Measurements from ENCODE around the gene LTA4H.

LTA4H gene

DNA sequence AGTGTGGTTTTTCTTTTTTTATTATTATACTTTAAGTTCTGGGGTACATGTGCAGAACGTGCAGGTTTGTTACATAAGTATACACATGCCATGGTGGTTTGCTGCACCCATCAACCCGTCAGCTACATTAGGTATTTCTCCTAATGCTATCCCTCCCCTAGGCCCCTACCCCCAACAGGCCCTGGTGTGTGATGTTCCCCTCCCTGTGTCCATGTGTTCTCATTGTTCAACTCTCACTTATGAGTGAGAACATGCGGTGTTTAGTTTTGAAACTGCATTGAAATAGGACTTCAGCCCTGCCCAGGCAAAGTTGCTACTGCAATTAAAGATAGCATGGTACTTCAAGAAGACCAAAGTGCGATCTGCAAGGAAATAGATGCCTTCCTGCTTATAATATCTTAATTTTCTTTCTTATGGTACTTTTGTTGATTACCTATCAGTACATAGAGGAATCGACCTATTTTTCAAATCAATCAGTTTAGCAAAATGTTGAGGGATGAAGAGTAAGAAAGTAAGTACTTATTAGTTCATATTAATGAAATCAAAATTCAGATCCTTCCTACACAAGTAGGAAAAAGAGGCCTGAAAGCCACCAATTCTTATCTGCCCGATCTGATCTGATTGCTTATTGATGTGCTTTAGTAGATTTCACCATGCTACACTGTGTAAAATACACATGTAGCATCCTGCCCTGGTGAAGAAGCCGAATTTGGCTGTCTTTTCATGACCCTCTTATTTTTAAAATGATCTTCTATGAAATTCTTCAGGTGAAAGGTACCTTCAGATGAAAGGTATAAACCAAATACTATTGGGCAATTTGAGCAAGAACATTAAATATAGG is 1.6 kb downstream of the LTA4H start:
- no peak for DNase-seq

DNA sequence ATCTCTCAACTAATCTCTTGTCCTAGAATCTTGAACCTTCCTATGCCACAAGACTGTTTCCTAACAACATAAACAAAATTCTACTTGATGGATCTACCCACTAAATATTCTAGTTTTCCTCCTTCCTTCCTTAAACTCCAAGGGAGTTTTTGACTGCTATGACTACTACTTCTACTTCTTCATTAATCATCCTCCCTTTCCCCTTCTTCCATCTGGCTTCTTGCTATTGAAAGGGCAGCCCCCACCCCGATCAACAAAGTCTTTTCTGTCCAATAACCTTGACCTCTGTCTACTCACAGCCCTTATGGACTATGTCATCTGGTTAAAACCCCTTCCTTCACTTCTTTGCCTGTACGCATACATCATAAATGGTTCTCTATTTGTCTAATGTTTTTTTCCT is 5.6 kb downstream of the LTA4H start:
- no peak for DNase-seq

DNA sequence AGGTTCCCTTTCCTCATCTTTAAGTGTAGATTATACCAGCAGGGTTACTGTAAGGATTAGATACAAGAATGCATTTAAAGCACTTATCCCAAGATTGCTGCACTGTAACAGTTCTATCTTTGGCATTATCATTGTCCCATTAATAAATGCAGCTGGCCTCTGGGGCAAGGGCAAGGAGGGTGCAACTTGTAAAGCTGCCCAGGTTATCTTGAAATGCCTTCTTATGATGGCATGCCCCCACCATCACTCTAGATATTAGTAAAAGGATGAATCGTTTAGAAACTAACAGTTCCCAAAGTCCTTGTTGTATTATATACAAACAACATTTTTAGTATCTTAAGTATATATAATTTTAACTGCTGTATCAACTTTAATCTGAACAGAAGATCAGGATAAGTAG is 6.8 kb downstream of the LTA4H start:
- DNase-seq = no peak

DNA sequence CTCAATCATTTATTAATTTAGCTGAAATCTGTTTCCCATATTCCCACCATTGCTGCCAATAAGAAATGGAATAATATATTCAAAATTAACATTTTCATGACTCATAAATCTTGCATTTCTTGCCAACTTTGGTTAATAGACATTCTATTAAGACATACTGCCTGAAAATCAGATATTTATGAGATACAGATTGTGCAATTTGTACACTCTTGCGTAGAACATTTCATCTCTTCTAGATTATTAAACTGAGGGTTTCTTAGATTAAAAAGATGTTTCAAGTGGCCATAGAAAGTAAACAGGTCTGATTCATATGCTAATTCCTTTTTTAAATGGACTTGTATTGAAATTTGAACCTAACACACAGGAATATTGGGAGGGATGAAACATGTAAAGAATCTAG is 9.1 kb downstream of the LTA4H start:
- no peak for DNase-seq

DNA sequence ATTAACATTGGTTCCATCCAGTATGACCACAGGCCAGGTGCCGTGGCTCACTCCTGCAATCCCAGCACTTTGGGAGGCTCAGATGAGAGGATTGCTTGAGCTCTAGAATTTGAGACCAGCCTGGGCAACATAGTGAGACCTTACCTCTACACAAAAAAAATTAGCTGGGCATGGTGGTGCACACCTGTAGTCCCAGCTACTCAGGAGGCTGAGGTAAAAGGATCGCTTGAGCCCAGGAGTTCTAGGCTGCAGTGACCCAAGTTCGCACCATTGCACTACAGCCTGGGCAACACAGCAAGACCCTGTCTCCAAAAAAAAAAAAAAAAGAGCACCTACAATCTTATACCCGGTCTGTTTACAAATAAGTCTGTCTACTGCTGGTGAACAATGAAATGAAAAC is 9.9 kb downstream of the LTA4H start:
- no peak for DNase-seq

DNA sequence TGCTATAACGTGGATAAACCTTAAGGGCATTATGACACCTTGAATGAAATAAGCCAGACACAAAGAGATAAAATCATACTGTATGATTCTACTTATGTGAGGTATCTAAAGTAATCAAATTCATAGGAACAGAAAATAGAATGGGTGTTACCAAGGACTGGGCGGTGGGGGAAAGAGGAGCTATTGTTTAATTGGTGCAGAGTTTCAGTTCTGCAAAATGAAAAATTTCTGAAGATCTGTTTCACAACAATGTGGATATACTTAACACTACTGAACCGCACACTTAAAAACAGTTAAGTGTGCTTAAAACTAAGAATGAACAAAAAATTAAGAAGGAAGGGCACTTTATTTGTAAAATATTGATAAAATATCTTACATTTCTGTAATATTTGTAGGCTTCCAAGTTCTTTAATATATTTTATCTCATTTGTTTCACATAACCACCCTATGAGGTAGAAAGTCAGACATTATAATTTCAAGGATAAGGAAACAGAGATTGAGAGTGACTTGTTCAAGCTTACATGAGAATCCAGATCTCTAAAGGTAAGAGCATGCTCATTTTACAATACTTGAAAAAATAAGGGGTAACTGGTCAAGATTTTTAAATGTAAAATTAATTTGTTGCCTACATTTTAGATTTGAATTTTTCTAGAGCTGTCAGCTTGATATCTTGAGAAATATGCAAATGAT is 14.9 kb downstream of the LTA4H start:
- no peak for DNase-seq

DNA sequence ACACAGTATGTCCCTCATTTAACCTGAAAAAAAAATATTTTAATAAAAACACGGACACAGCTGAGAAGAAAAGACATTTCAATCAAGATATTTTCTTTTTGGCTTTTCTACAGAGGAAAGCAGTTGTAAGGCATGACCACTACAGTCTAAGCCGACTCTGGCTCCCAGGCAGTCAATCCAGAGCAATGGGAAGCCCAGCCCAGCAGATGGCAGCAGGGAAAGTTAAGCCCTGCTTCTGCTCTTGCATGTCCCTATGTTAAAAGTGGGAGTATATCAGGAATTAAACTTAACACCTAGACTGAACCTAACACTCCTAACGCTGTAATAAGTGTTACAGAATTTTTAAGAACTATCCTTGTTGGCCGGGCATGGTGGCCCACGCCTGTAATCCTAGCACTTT is 19.7 kb downstream of the LTA4H start:
- DNase-seq = no peak

DNA sequence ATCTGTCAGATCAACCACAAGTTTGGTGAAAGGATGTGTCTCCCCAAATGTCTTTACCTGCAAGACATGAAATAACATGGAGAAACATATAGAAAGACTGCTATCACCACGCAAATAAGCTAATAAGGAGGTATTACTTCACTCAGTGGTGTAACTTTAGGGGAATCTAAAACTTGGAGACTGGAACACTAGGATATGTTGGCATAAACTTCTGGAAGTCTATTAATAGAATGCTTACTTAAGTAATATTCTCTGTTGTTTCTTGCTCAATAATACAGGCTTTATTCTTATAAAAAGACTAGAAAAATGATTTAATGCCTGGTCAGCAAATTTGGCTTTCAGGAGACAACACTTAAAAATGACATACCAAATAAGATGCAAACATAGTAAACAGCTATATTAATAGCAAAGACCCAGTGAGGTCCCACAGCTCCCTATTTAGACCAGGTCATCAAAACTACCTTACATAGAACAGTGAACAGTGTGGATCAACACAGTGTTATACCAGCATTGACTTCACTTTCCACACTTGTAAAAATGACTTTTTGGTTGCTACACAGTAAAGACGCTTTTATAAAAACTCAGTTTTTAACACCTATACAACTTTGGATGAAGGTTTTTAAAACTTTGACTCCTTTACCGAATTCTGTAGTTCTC is 20.3 kb downstream of the LTA4H start:
- DNase-seq = no peak

DNA sequence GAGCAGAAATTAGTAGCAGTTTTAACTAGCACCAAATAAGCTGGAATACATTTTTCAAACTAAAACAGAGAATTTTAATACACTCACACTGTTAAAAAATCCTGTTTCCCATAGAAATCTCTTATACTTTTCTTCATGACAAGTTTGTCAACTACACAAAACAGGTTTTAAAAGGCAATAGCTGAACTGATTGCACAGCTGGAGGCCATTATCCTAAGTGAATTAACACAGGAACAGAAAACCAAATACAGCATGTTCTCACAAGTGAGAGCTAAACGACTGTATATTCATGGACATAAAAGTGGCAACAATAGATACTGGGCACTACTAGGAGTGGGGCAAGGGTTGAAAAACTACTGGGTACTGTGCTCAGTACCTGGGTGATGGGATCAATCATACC is 27.7 kb downstream of the LTA4H start:
- no peak for DNase-seq

DNA sequence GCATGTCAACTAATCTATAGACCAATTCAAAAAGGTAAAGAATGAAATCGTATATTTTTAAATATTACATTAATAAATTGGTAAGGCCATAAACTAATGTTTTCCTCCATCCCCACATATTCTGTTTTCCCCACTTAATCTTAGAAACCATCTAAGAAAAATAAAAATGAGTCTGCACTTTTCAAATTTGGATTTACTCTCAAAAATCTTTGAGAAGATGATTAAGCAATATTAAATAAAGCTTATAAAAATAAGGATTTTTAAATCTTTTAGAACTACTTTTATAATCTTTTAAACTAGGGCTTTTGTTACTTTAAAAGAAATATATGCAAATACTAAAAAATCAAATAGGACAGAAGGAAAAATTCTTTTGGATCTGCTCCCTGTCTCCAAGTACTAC is 28.7 kb downstream of the LTA4H start:
- no peak for DNase-seq

DNA sequence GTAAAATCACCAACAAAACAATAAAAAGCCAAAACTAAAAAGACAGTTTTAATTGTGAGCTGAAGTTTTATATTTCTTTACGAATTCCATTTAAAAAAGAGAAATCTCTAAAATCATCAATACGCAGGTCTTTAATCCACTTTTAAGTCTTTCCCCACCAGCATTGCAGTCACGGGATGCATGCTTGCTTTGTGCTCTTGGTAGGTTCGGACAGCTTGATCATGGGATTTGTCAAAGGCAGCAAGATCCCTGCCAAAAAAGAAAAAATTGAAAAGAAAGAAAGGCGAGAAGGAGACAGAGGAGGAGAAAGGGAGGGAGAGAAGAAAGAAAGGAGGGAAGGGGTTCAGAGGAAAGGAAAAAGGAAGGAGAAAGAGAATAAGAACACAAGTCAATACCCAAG is 34.5 kb downstream of the LTA4H start:
- no peak for DNase-seq

DNA sequence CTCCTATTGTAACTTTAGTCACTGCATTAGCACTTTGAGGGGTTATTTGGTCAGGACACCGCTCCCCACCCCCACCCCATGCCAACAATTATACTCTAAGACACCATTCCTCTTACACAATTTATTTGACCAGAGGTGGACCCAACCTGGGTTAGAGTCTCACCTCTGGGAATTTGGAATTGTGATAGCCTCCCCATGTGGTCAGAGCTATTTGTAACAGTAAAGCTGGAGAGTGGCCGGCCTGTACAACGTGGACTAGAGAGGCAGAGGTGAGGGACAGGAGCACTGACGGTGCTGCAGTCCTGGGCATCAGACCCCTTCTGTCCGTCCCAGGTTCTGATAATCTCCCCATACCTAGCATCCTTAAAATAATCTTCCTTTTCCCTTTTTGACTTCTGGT is 35.9 kb downstream of the LTA4H start:
- no peak for DNase-seq

DNA sequence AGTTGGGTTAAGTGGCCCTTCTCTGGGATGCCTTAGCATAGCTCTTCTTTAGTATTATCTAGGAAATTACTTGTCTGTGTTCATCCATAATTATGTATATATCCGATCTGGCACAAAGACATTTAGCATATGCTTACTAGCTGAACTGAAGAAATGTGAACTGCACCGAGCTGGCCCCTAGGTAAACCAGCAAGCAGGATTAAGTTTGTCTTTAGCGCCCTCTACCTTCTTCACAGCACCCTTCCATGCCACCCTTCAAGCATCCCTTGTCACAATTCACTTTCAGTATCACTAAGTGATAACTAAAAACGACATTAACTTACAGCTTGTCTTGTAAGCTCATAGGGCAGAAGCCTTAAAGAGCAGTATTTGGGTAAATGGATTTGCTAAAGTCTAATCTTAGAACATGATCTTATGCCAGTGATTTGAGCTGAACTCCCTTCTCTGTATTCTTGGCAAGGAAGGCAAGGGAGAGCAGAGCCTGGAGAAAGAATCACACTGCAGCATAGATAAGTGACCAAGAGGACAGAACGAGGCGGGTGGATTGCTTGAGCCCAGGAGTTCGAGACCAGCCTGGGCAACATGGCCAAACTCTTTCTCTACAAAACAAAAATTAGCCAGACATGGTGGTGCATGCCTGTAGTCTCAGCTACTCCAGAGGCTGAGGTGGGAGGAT is 36.6 kb downstream of the LTA4H start:
- DNase-seq = peak; percentile 68

DNA sequence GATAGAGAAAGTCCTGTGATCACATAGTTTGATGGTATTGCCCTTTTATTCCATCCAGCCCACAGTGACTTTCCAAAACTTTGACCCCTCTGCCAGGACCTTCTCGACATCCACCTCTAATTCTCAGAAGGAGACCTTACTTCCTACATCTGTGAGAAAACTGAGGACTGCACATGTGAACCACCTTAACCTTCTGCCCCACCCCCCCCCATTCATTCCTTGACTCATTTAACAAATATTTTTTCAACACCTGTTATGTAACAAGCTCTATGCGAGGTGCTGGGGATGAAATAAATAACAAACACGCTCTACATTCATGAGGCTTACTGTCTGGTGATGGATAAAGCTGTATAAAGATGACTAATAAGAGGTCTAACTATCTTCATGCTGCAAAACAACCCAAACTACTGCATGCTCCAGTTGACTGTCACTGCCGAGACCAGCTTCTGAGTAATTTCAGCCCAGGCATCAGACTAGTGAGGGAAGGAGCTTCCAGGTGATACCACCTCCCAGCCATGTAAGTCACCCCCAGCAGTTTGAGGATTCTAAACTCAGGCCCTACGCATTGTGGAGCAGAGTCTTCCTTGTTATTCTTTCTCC is 37.4 kb downstream of the LTA4H start:
- no peak for DNase-seq

DNA sequence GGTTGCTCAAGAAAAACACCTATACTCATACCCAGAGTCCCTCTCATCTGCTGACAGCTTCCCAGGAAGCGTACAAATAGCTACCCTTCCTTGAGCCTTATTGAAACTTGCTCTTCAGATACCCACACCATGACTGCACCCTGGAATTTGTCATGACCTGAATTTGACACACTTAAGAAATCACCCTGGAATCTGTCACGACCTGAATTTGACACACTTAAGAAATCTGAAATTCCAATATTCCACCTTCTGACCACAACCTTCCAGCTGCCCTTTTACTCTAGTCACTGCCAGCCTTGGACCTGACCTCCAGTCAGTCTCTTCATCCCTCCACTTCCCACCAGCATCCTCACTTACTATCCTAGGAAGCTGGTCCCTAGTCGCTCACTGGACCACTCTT is 38.1 kb downstream of the LTA4H start:
- DNase-seq = no peak

DNA sequence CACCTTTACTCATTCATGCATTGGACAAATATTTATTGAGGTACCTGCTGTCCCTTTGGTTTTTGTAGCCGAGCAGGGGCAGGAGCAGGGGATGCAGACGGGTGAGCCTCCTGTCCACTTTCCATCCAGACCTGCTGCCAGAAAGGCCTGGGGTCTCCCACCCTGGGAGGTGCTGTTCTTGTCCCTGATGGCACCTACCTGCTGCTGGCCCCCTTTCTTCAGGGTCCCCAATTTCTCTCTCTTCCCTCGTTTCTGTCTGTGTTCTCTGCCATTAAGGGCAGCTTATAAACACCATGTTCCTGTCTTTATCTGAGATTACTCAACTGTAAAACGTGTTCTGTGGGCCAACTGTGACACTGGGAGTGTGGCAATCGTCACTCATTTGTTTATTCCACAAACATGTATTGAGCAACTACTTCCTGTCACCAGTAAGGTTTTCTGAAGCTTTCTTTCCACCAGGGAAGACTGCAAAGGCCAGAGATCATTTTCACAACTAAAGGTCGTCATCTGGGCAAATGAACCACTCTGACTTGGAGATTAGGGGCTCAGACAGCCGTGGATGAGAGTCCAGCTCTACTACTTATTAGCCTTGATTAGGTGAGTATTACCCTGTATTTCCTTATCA is 39.2 kb downstream of the LTA4H start, which contains the start of gene HAL:
Gene HAL (minus strand): TSS at position 311 of the 625 bp plus-strand sequence. CDS start 434 bp downstream, outside the sequence.
- DNase-seq = no peak

DNA sequence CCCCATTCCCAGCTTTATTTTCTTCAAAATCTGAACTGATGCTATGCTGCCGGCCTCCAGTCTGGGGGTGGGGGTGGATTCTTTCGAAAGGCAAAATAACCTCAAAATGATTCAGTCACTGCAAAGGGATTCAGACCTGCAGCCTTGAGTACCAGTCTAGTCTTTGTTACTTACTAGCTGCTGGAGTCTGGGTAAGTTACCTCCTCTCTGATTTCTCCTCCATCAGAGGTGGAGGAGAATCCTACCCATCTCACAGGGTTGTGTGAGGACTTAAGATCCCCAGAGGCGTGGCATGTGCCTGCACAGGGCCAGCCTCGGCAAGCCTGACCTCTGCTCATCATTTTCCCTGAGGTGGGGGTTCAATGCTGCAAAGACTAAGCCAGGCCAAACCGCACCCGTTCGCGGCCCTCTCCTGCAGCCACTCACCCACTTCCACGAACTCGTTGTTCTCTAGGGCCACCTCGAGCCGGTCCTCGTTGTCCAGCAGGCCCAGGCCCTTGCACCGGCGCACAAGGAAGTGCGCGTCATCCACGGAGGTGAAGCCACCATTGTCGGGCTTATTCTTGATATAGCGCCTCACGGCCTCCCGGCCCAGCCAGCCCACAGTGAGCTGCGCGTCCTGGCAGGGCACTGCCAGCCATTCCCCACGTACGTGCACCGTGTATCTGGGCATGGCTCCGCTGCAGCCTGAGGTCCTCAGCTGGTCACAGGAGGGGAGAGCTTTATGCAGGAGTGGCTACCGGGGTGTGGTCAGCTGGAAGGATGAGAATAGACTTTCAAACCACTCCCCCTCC is 40.0 kb downstream of the LTA4H start:
- no peak for DNase-seq

DNA sequence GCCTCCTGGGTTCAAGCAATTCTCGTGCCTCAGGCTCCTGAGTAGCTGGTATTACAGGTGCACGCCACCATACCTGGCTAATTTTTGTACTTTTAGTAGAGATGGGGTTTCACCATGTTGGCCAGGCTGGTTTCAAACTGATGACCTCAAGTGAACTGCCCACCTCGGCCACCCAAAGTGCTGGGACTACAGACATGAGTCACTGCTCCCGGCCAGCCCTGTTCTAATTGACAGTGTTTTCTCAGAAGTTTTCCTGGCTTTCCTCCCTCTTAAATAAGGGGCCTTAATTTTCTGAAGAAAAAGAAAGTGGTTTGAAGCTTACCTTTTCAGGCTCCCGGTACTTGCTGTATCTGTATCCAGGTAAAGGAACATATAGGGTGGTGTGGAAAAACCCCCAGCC is 40.9 kb downstream of the LTA4H start:
- DNase-seq = no peak

DNA sequence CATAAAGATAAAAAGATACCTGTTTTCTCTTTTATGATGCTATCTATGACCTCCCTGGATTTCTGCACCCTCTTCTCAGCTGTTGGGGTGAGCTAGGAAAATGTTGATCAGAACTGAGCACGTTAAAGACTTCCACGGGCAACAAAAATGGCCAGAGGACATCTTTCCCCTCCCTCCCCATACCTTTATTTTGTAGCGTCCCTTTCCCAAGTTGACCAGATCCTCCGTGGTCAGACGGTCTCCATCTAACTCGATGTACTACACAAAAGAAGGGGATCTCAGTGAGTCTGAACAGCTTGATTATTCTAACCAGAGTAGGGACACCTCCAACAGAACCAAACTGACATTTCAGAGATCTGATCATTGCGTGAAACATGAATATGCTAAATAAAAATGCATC is 41.5 kb downstream of the LTA4H start:
- no peak for DNase-seq

DNA sequence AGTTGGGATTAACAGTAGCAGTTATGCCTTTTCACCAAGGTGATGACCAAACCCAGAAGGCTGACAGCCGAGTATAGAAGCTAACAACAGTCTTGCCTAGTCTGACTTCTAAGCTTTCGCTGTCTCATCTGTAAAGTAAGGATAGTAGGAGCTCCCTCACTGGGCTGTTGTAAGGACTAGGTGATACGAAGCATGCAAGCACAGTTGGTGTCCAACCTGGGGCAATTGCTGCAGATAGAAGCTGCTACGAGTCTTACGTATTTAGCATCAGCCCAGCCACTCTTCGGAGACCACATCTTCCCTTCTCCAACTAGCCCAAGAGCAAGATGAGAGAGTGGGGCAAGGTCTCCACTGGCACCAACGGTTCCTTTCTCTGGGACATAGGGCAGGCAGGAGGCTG is 45.3 kb downstream of the LTA4H start:
- DNase-seq = no peak

DNA sequence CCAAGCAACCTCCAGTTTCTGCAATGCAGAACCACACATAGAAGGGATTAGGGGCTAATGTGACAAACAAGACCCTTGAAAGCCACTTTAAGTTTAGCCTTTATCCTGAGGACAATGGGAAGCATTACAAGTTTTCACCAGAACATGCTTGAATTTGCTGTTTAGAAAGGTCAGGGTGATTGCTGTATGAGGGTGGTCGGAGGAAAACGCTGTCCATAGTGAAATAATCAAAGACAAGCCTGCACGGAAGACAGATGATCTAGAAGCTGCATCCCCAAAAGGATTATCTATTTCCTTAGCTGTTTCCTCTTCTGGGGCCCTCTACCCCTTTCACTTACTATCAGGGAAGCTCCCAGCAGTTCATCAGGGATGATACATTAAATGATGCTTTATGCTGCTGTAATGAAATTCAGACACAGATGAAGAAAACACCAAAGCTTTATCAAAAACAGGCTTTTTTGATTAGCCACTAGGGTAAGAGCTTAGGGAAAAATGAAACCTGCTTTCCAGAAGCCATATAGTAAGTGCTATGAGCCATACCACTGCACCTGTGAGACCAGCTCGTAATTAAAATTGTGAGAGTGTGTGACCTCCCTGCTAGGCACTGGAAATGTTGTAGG is 45.8 kb downstream of the LTA4H start:
- DNase-seq = no peak

Measured in CD4-positive, alpha-beta T cell treated with Interleukin-4 for 4 hours (primary cell).